ENCODE results near the gene NOVA1.

Gene NOVA1

DNA sequence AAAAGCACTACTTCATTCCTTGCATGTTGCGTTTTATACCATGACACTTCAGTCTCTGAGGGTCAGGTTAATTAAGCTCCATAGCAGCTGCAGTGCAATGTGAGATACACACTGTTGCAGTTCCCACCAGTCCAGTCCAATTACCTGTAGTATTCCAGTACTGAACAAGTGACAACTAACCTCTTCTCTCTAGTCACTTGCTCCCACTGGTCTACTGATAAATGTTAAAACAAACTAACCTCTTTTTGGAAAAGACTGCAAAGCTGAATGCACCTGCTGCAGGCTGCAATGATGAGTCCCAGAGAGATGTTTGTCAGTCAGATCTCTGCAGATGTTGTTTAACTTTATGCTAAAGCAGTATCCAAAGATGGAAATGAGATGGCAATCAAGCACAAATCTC lies 7.9 kb downstream of the NOVA1 start:
- no peak for DNase-seq

- DNase-seq, result no peak
These were observed 20.1 kb downstream of the NOVA1 start for GRCh38 chr14:26577711-26578110.

DNA sequence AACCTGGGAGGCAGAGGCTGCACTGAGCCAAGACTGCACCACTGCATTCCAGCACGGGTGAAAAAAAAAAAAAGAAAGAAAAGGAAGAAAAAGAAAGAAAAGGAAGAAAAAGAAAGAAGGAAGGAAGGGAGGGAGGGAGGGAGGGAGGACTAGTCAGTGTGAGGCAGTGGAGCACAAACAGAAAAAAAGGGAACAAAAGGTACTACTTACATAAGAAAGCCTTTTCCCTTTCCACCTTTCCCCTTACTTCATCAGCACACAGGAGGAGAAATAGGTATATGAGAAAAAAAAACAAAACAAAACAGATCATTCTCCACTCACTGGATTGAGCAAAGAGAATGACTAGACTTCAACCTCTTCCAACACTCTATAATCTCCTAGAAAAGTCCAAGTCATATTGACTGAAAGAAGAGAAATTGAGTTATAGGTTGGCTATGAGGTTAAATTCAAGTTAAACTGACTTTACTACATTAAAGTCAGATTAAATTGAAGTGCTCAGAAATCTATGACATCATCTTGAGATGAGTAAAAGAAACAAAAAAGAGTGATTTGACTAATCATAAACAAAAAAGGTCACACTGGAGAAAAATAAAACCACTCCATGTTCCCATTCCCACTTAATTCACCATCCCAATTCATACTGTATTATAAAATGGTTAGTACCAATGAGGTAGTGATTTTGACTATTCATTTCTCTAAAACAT lies 43.6 kb downstream of the NOVA1 start:
- DNase-seq, result no peak

GRCh38 chr14:26549571-26549970 lies 48.3 kb downstream of the NOVA1 start:
- no peak for DNase-seq

DNA sequence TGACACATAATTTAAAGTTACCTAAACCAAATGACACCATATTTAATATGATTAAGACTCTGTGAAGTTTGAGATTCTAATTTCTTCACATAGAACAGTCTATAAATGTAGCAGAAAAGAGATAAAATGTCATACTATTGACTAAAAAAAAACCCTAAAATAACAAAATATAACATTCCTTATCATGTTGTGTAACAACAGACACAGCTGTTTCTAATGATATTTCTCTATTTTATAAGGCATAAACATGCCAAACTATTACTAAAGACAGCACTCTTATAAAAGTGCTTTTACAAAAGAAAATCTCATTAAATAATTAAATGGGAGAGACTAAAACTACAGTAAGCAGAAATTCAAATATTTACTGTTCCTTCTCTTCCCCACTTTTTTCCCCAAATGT lies 49.4 kb downstream of the NOVA1 start:
- DNase-seq, result no peak

DNA sequence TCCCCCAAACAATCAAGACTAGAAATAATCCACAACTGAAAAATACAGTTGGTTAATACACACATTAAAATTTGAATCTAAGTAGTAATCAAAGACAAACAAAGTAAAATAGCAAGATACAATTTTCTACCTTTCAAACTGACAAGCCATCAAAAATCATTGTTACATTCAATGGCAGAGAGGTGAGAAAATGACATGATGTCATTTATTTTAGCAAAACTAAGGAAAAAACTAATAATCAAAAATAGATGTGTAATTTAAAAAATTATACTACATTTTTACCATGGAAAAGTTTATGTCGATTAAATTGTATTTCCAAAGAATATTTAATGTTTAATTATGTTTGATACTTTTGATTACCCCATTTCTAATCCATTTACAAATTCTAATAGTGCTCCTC lies 59.7 kb downstream of the NOVA1 start:
- no peak for DNase-seq

- DNase-seq, result no peak
These were observed 65.9 kb downstream of the NOVA1 start for GRCh38 chr14:26531894-26532293.

- DNase-seq, result no peak
These were observed 69.2 kb downstream of the NOVA1 start for GRCh38 chr14:26528415-26529182.

- no peak for DNase-seq
These were observed 70.7 kb downstream of the NOVA1 start for GRCh38 chr14:26527095-26527494.

GRCh38 chr14:26526137-26526536 lies 71.7 kb downstream of the NOVA1 start:
- no peak for DNase-seq

DNA sequence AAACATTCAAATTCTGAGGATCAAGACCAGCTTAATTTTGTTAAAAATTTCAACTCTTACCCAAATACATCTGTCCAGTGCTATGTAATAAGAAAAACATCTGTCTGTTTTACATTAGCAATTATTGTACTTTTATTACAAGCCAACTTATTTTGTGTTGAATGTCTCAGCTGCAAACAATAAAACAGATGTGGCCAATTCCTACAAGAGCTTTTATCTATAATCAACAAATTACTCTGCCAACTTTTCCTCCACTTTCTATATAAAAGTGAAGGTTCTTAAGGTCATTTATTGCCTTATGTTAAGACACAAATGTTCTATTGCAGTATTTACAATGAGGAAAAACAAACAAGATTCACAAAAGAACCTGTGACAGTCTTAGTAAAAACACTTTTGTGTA lies 72.7 kb downstream of the NOVA1 start:
- DNase-seq, result no peak

- no peak for DNase-seq
These were observed 74.9 kb downstream of the NOVA1 start for GRCh38 chr14:26522967-26523366.

DNA sequence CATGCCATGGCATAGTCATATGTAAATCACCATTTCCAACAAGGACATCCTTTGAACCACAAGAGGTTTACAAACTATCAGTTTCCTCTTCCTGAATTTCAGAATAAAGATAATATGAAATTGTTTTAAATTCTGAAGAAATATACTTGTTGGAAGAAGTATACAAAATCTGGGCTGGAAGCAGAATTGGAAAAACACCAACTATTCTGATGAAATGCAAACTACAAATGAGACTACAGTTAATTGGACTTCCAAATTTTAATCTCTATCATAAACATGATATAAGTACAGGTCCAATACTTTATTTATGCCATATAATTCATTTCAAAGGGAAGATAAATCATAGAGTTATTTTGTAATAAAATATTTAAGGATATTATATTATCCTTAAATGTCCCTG lies 80.1 kb downstream of the NOVA1 start:
- DNase-seq, result no peak

GRCh38 chr14:26500028-26500427 lies 97.8 kb downstream of the NOVA1 start:
- no peak for DNase-seq

DNA sequence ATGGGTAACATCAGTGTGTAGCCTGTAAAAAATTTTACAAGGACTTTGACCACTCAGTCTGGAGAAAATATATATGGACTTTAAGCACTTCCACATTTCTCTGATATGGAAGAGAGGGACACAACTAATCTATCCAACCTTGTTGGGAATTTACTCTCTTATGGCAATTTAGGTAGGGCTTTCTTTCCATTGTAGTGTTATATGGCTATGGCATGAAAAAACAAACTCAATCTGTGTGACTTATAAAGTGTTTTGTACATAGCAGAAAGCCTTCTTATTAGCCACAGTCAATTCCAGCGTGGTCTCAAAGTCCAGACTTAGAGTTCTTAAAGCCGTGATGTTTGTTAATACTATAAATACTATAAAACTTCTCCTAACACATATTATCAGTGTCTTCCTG lies 98.3 kb downstream of the NOVA1 start:
- no peak for DNase-seq

DNA sequence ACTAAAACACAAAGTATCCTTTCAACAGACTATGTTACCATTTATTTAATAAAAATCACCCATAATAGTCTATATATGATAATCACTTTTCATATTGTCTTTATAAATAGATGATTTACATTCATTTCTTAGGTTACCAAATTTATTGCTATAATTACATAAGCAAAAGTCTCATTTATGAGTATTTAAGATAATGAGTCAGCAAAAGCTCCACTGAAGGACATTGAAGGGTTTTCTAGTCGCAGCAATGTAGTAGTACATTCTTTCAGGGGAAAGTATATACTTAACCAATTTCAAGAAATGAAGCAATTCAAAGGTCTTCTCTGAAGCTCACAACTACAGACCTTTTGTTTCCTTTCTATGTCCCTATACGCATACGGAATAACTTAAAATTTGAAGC lies 110.9 kb downstream of the NOVA1 start:
- no peak for DNase-seq

DNA sequence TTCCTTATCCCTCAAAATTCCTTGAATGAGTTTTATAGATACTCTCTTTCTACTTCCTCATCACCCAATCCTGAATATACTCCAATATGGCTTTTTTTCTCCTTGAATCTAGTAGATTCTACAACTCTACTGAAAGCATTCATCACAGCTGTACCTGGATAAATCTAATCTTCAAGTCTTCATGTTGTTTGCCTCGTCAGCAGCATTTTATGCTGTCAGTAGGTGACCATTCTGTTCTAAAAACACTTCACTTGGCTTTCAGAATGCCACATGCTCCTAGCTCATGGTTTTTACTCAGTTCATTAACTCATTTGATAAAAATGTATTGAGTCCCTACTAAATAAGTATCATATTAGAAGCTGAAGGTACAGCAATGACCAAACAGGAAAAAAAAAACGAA lies 113.3 kb downstream of the NOVA1 start:
- DNase-seq, result no peak

- no peak for DNase-seq
These were observed 118.9 kb downstream of the NOVA1 start for GRCh38 chr14:26478967-26479366.

DNA sequence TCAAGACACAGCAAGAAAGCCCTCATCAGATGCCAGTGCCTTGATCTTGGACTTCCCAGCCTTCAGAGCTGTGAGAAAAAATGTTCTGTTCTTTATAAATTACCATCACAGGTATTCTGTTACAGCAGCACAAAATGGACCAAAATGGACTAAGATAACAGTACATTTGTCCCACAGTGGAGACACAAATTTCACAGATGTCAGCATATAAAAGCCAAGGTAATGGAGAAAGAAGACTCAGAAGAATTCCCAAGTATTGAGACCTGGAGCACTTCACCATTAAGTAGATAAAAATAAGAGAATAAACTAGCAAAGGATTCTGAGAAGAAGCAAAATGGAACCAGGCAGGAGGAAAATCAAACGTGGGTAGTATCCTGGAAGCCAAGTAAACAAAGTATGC lies 131.0 kb downstream of the NOVA1 start:
- DNase-seq, result no peak

- no peak for DNase-seq
These were observed 134.7 kb downstream of the NOVA1 start for GRCh38 chr14:26463136-26463535.

GRCh38 chr14:26454105-26454504 lies 143.7 kb downstream of the NOVA1 start:
- no peak for DNase-seq

DNA sequence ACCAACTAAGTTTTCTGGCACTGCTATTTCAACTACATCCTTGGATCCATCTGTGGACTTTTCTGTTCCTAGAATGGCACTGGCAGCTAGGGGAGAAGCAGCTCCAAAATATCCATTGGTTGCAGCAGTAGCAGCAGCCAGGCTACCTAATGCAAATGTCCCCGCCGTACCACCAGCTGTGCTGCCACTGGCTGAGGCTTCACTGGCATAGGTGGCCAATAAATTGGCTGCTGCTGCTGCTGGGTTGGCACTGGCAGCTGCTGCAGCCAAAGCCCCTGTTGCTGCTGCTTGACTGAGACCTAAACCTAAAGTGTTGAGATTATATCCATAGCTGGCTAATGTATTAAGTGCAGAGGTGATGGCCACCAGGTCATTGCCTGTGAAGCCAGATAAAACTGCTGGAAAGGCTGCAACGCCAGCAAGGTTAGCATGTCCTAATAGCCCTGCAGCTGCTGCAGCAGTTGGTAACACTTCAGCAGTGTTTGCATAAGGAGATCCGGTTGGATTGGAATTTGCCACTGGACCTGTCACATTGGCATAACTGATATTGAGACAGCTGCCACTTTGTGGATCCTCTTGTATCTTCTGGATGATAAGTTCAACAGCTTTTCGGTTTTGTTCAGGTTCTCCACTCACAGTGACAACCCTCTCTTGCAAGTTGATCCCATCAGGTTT lies 149.5 kb downstream of the NOVA1 start:
- no peak for DNase-seq

GRCh38 chr14:26444822-26445221 lies 153.0 kb downstream of the NOVA1 start:
- no peak for DNase-seq

DNA sequence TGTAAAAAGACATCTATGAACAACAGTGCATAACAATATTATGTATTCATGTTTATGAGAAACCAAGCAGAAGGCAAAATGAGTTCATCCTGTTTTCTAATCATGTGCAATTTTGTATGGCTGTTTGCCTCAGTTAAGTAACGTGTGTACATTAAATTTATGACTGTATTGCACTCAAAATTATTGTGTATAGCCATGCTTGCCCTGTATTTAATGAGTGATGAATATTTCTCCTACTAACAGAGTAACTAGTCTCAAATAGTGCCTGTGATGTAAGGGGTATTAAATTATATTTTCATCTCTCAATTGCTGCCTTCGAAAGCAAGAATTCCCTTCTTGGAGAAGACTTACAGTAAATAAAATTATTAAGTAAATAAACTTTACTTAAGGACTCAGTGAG lies 154.2 kb downstream of the NOVA1 start:
- DNase-seq, result no peak

Data from stimulated activated CD4-positive, alpha-beta T cell treated with anti-CD3 and anti-CD28 coated beads, Interleukin-2, amount 100 ng/mL, for 24 hours (primary cell).